ENCODE data around the gene TMCC1. TPM values are rescaled to one million over a fixed set of nuclear protein-coding genes. Genes with fewer than 3 reads are reported as not detected.
A peak's percentile ranks its signal among the peaks of the same experiment; 100 is the strongest.

Gene TMCC1
- total RNA-seq, 1 donor from 2014 or later, result 36.9 TPM

- no peaks in the 10 kb centered on the region for H3K9me3 Mint-ChIP-seq
- no peak overlapping the region for H3K27ac Mint-ChIP-seq (ENCODE audit: unreplicated experiment)
Observed at GRCh38 chr3:129622226-129622874, 271.2 kb downstream of the TMCC1 start.

GRCh38 chr3:129621626-129622225, 271.8 kb downstream of the TMCC1 start:
- H3K36me3 Mint-ChIP-seq (ENCODE audit: low read depth), result no peaks in the 10 kb centered on the region
- H3K4me3 Mint-ChIP-seq, result no peak overlapping the region
- no peak for DNase-seq (ENCODE audit: low read depth, low spot score)
- no peaks in the 10 kb centered on the region for H3K9me3 Mint-ChIP-seq
- TF ChIP-seq CTCF (conservative IDR thresholded peaks at IDR 0.05), result no peak
- H3K27ac Mint-ChIP-seq (ENCODE audit: unreplicated experiment), result peak overlapping the region; percentile 88
- H3K27me3 Mint-ChIP-seq (ENCODE audit: low read depth), result no peaks in the 10 kb centered on the region
- peaks cover 55% of the 10 kb centered on the region for H3K4me1 Mint-ChIP-seq

More at GRCh38 chr3:129622226-129622874, 271.2 kb downstream of the TMCC1 start:
- Mint-ChIP-seq H3K4me1 (peaks cover 58% of the 10 kb centered on the region), H3K36me3 (ENCODE audit: low read depth) (no peaks in the 10 kb centered on the region), H3K4me3 (no peak overlapping the region), H3K27me3 (ENCODE audit: low read depth) (no peaks in the 10 kb centered on the region)
- no peak for DNase-seq (ENCODE audit: low read depth, low spot score)
- no peak for TF ChIP-seq CTCF (conservative IDR thresholded peaks at IDR 0.05)

GRCh38 chr3:129620828-129621559, 272.5 kb downstream of the TMCC1 start:
- no peak for TF ChIP-seq CTCF (conservative IDR thresholded peaks at IDR 0.05)
- Mint-ChIP-seq H3K27me3 (ENCODE audit: low read depth) (no peaks in the 10 kb centered on the region), H3K9me3 (no peaks in the 10 kb centered on the region), H3K27ac (ENCODE audit: unreplicated experiment) (no peak overlapping the region), H3K4me3 (no peak overlapping the region), H3K4me1 (peaks cover 49% of the 10 kb centered on the region), H3K36me3 (ENCODE audit: low read depth) (no peaks in the 10 kb centered on the region)
- DNase-seq (ENCODE audit: low read depth, low spot score), result no peak

GRCh38 chr3:129619726-129620162, 273.8 kb downstream of the TMCC1 start:
- Mint-ChIP-seq H3K4me1 (peaks cover 38% of the 10 kb centered on the region), H3K36me3 (ENCODE audit: low read depth) (no peaks in the 10 kb centered on the region), H3K27ac (ENCODE audit: unreplicated experiment) (no peak overlapping the region), H3K27me3 (ENCODE audit: low read depth) (no peaks in the 10 kb centered on the region), H3K4me3 (no peak overlapping the region), H3K9me3 (no peaks in the 10 kb centered on the region)
- no peak for TF ChIP-seq CTCF (conservative IDR thresholded peaks at IDR 0.05)
- no peak for DNase-seq (ENCODE audit: low read depth, low spot score)

- no peak for TF ChIP-seq CTCF (conservative IDR thresholded peaks at IDR 0.05)
Observed at GRCh38 chr3:129618901-129619671, 274.4 kb downstream of the TMCC1 start.

More at GRCh38 chr3:129618901-129619671, 274.4 kb downstream of the TMCC1 start:
- Mint-ChIP-seq H3K4me3 (no peak overlapping the region), H3K4me1 (peaks cover 33% of the 10 kb centered on the region), H3K36me3 (ENCODE audit: low read depth) (no peaks in the 10 kb centered on the region), H3K27ac (ENCODE audit: unreplicated experiment) (no peak overlapping the region), H3K27me3 (ENCODE audit: low read depth) (no peaks in the 10 kb centered on the region), H3K9me3 (no peaks in the 10 kb centered on the region)
- no peak for DNase-seq (ENCODE audit: low read depth, low spot score)

Measured in neural crest cell (in vitro differentiated cells).